B cell (primary cell): Measurements from ENCODE around the gene NIPAL3. TPM values are rescaled to one million over a fixed set of nuclear protein-coding genes. Genes with fewer than 3 reads are reported as not detected.

ENCODE experiments used
- ATAC-seq: fragments of 200-7000 bp; cut with Tn5 transposase; one replicate; pipeline ENCODE4 v1.10.0; 2021; ENCODE audit warnings: low read depth, mild to moderate bottlenecking, moderate number of reproducible peaks, moderate library complexity
- CTCF ChIA-PET: fragments of 350-600 bp; sonication (Branson Sonifier 250); formaldehyde crosslinking; loops from one replicate; lab custom pipeline; 2021; ENCODE audit warnings: antibody characterized with exemption, inconsistent platforms; lab: Charles Lee
- POLR2A ChIA-PET: fragments of 350-600 bp; sonication (Branson Sonifier 250); formaldehyde crosslinking; loops from one replicate; lab custom pipeline; 2021; ENCODE audit warnings: antibody characterized with exemption; lab: Charles Lee
- DNase-seq: peaks from one replicate; pipeline ENCODE4 v3.0.0; 2013
- H2AFZ ChIP-seq: 2 replicates; pipeline ENCODE4 v1.6.1; 2012; ENCODE audit warnings: mild to moderate bottlenecking, low read depth, low read length; ENCODE audit not compliant: insufficient read depth, poor library complexity, severe bottlenecking
- H3K27ac ChIP-seq, 2 donors: 1 replicate in 1 of 2; 2 replicates in 1 of 2; pipeline ENCODE4 v1.5.1; 2012 to 2013; ENCODE audit warnings: low read length in 2 of 2, mild to moderate bottlenecking in 2 of 2, moderate library complexity in 1 of 2
- H3K27me3 ChIP-seq, 4 experiments: fragments of 200-600 bp in 1 of 4; sonication (generic) in 1 of 4; replicated peaks in 1 of 4; 1 replicate in 2 of 4; 2 replicates in 2 of 4; pipeline versions ENCODE4 v1.6.1 to v1.7.0; 2013 to 2016; ENCODE audit warnings: low read length in 3 of 4, mild to moderate bottlenecking in 2 of 4, mixed read lengths in 1 of 4, moderate library complexity in 1 of 4; ENCODE audit not compliant: insufficient read depth in 4 of 4, control insufficient read depth in 3 of 4; ENCODE audit errors: control extremely low read depth in 1 of 4
- H3K36me3 ChIP-seq, 2 experiments: replicated peaks in 1 of 2; 1 replicate in 1 of 2; 2 replicates in 1 of 2; pipeline versions ENCODE4 v1.6.1 to v1.7.1; 2013; ENCODE audit warnings: low read length in 1 of 2; ENCODE audit not compliant: insufficient read depth in 2 of 2, control insufficient read depth in 1 of 2; ENCODE audit errors: control extremely low read depth in 1 of 2, extremely low read depth in 1 of 2
- H3K4me1 ChIP-seq, 2 donors: fragments of 200-600 bp in 1 of 2; sonication (generic) in 1 of 2; 1 replicate in 1 of 2; 2 replicates in 1 of 2; pipeline versions ENCODE4 v1.5.1 to v1.6.1; 2013 to 2017; ENCODE audit warnings: low read length in 2 of 2; ENCODE audit not compliant: control insufficient read depth in 2 of 2, insufficient read depth in 2 of 2
- H3K4me2 ChIP-seq: replicated peaks from 2 replicates; pipeline ENCODE3; 2012; ENCODE audit warnings: mild to moderate bottlenecking, low read depth, low read length; ENCODE audit not compliant: poor library complexity, severe bottlenecking
- H3K4me3 ChIP-seq, 5 experiments: fragments of 200-600 bp in 1 of 5; sonication (generic) in 1 of 5; 1 replicate in 3 of 5; 2 replicates in 2 of 5; pipeline versions ENCODE4 v1.5.1 to v1.7.0; 2011 to 2016; ENCODE audit warnings: low read length in 4 of 5, mild to moderate bottlenecking in 4 of 5, low read depth in 2 of 5, control low read depth in 1 of 5, moderate library complexity in 1 of 5; ENCODE audit not compliant: insufficient read depth in 1 of 5; ENCODE audit errors: control extremely low read depth in 1 of 5, extremely low read depth in 1 of 5
- H3K79me2 ChIP-seq: fragments of 200-600 bp; sonication (generic); one replicate; pipeline ENCODE4 v1.6.0; 2016; ENCODE audit warnings: low read length; ENCODE audit not compliant: control insufficient read depth, insufficient read depth
- H3K9ac ChIP-seq: fragments of 200-600 bp; sonication (generic); 2 replicates; pipeline ENCODE4 v1.6.1; 2017; ENCODE audit warnings: mild to moderate bottlenecking, low read length, moderate library complexity
- H3K9me3 ChIP-seq, 3 donors: one replicate each; pipeline versions ENCODE4 v1.6.1 to v1.7.1; 2013; ENCODE audit warnings: low read length in 2 of 3; ENCODE audit not compliant: control insufficient read depth in 2 of 3, insufficient read depth in 1 of 3; ENCODE audit errors: control extremely low read depth in 1 of 3
- H4K20me1 ChIP-seq: 2 replicates; pipeline ENCODE4 v1.6.0; 2012; ENCODE audit warnings: mild to moderate bottlenecking, low read length; ENCODE audit not compliant: insufficient read depth, control insufficient read depth, poor library complexity, severe bottlenecking
- H3K27ac Mint-ChIP-seq: one replicate; pipeline ENCODE4 v1.8.0; 2021; ENCODE audit warnings: mixed read lengths
- H3K27me3 Mint-ChIP-seq: one replicate; pipeline ENCODE4 v1.8.0; 2021; ENCODE audit warnings: mixed read lengths
- H3K4me1 Mint-ChIP-seq: one replicate; pipeline ENCODE4 v1.8.0; 2021; ENCODE audit warnings: mixed read lengths
- H3K4me3 Mint-ChIP-seq: one replicate; pipeline ENCODE4 v1.8.0; 2021; ENCODE audit warnings: mixed read lengths
- H3K9me3 Mint-ChIP-seq: one replicate; pipeline ENCODE4 v1.8.0; 2022; ENCODE audit warnings: mixed read lengths; ENCODE audit not compliant: insufficient read depth
- CTCF ChIP-seq: fragments of 200-600 bp; IDR thresholded peaks from one replicate; pipeline ENCODE4 v1.8.0; 2022; ENCODE audit warnings: antibody characterized with exemption, mild to moderate bottlenecking
- EZH2 ChIP-seq: IDR thresholded peaks from 2 replicates; pipeline ENCODE4 v1.6.1; 2012; ENCODE audit warnings: borderline replicate concordance, low read depth, mild to moderate bottlenecking, moderate library complexity, low read length; ENCODE audit not compliant: insufficient read depth, poor library complexity, severe bottlenecking
- WGBS: methylation state at CpG from one replicate; pipeline ENCODE4 v1.1.5; 2013; ENCODE audit warnings: missing lambda C conversion rate; ENCODE audit not compliant: insufficient coverage; 5-methylcytosine and 5-hydroxymethylcytosine counted together
- intact Hi-C: fragments of 100-400 bp; cut with micrococcal nuclease; formaldehyde crosslinking; loops from one replicate; pipeline ENCODE4 v1.10.0; 2022
- polyA plus RNA-seq: library from polyadenylated mRNA; depleted of rRNA; stranded (reverse); fragments of >200 nt; gene quantifications from 2 replicates; pipeline ENCODE4 v1.2.3, GENCODE V29; 2012
- total RNA-seq, 2 donors: library from RNA; stranded (reverse); fragments of 120-200 nt in 1 of 2; gene quantifications; 1 replicate in 1 of 2; 2 replicates in 1 of 2; pipeline versions ENCODE4 v1.2.3 to v1.2.4, GENCODE V29; 2013 to 2022

NIPAL3 gene
- total and polyA plus RNA-seq, 2 donors (not counting 1 experiment from before 2014, with no cell fraction given), result 23.8 to 31.6 TPM

GRCh38 chr1:24451746-24452145 lies 36.1 kb downstream of the NIPAL3 start:
- Mint-ChIP-seq H3K4me3 (no peak overlapping the region), H3K9me3 (no peaks in the 10 kb centered on the region), H3K27ac (no peak overlapping the region), H3K27me3 (no peaks in the 10 kb centered on the region), H3K4me1 (no peaks in the 10 kb centered on the region)
- ATAC-seq (no peak), DNase-seq (no peak)
- H3K79me2 ChIP-seq, result no peaks in the 10 kb centered on the region
- H3K9me3 ChIP-seq, result no peaks in the 10 kb centered on the region
- 93% methylated on average over 2 of the region's 3 CpGs for WGBS
- no peak overlapping the region for H3K4me3 ChIP-seq
- no peak overlapping the region for H3K4me2 ChIP-seq
- no peak overlapping the region for H3K9ac ChIP-seq
- ChIA-PET POLR2A (no interaction called here), CTCF (interaction anchor here (1.0 to 2.0 kb wide), 2 partner anchors 37 to 381 kb away, joined by 3 to 5 read pairs; partner anchors contain the start of gene NIPAL3)
- H3K27ac ChIP-seq, result no peak overlapping the region
- TF ChIP-seq CTCF (no peak), EZH2 (no peak)
- no peaks in the 10 kb centered on the region for H3K4me1 ChIP-seq
- H3K36me3 ChIP-seq, result peaks cover 11 to 79% of the 10 kb centered on the region in 2 experiments
- no peaks in the 10 kb centered on the region for H4K20me1 ChIP-seq
- H2AFZ ChIP-seq, result no peak overlapping the region
- intact Hi-C loops, result no loop called here
- no peaks in the 10 kb centered on the region for H3K27me3 ChIP-seq

GRCh38 chr1:24452922-24453485 lies 37.4 kb downstream of the NIPAL3 start:
- no peak overlapping the region for H3K9ac ChIP-seq
- H3K4me3 ChIP-seq, result no peak overlapping the region
- H3K27ac ChIP-seq, result no peak overlapping the region
- Mint-ChIP-seq H3K9me3 (no peaks in the 10 kb centered on the region), H3K4me1 (no peaks in the 10 kb centered on the region), H3K4me3 (no peak overlapping the region), H3K27ac (no peak overlapping the region), H3K27me3 (no peaks in the 10 kb centered on the region)
- no peaks in the 10 kb centered on the region for H4K20me1 ChIP-seq
- TF ChIP-seq EZH2 (no peak), CTCF (no peak)
- H3K4me2 ChIP-seq, result no peak overlapping the region
- ChIA-PET CTCF (interaction anchor here (0.9 to 2.0 kb wide), 4 partner anchors 10 to 382 kb away, joined by 3 to 5 read pairs (median 3); partner anchors contain the start of gene NIPAL3), POLR2A (no interaction called here)
- no peaks in the 10 kb centered on the region for H3K79me2 ChIP-seq
- no peak overlapping the region for H2AFZ ChIP-seq
- no peaks in the 10 kb centered on the region for H3K9me3 ChIP-seq
- DNase-seq, result no peak
- H3K36me3 ChIP-seq, result peaks cover 11 to 85% of the 10 kb centered on the region in 2 experiments
- WGBS, result 94% methylated on average over 7 of the region's 8 CpGs
- no peaks in the 10 kb centered on the region for H3K4me1 ChIP-seq
- intact Hi-C loops, result no loop called here
- no peaks in the 10 kb centered on the region for H3K27me3 ChIP-seq
- no peak for ATAC-seq
